Measurements from ENCODE around the gene CDK5. TPM values are rescaled to one million over a fixed set of nuclear protein-coding genes. Genes with fewer than 3 reads are reported as not detected.
"Not testable (repeated sequence)": the region's sequence is repeated elsewhere in the genome, so short reads cannot be mapped to it uniquely, and the experiment has no call there.

CDK5 gene
- total and polyA plus RNA-seq, 2 donors (not counting 1 experiment from before 2014, with no cell fraction given) = 8.2 to 8.4 TPM

DNA sequence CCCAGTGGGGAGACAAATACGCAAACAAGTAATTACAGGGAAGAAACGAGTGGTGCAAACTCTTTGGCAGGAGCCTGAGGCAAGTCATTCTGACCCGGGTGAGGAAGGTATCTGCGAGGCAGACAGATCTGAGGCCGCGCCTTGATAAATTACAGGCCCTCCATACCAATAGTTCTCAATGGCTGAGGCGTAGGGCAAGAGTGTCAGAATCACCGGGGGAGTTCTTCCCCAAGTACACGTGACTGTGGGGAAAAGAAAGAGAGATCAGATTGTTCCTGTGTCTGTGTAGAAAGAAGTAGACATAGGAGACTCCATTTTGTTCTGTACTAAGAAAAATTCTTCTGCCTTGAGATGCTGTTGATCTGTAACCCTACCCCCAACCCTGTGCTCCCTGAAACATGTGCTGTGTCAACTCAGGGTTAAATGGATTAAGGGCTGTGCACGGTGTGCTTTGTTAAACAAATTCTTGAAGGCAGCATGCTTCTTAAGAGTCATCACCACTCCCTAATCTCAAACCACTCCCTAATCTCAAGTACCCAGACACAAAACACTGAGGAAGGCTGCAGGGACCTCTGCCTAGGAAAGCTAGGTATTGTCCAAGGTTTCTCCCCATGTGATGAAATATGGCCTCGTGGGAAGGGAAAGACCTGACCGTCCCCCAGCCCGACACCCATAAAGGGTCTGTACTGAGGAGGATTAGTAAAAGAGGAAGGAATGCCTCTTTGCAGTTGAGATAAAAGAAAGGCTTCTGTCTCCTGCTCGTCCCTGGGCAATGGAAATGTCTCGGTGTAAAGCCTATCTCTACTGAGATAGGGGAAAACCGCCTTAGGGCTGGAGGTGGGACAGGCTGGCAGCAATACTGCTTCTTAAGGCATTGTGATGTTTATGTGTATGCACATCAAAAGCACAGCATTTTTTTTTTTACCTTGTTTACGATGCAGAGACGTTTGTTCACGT is 30.6 kb downstream of the CDK5 start:
- peak overlapping the region; percentile 76 for H3K9ac ChIP-seq (ENCODE audit: low read length)
- intact Hi-C loops (cut with micrococcal nuclease) = loop anchor here (5.0 to 10.0 kb wide), 2 partner anchors 662 to 1255 kb away; partner anchors contain the start of genes REPIN1 and ZNF467
- CTCF ChIA-PET = interaction anchor here (1.1 to 2.8 kb wide), 3 partner anchors 9 to 58 kb away, joined by 3 to 25 read pairs (median 7); no protein-coding TSS in a partner anchor

GRCh38 chr7:151025924-151026671 is 31.6 kb downstream of the CDK5 start:
- ChIA-PET CTCF (interaction anchor here (1.2 kb wide), 2 partner anchors 8 to 17 kb away, joined by 3 to 7 read pairs; no protein-coding TSS in a partner anchor), POLR2A (no interaction called here)
- peaks cover 16% of the 10 kb centered on the region for H3K27me3 Mint-ChIP-seq
- Histone ChIP-seq H3K4me3 (ENCODE audit: control extremely low read depth in 1 of 5, extremely low read depth in 1 of 5, insufficient read depth in 1 of 5, low read depth in 2 of 5, low read length in 4 of 5) (no peak overlapping the region), H2AFZ (ENCODE audit: insufficient read depth, low read depth, low read length, poor library complexity, severe bottlenecking) (no peak overlapping the region), H3K27ac (ENCODE audit: low read length in 2 of 2) (no peak overlapping the region), H4K20me1 (ENCODE audit: control insufficient read depth, insufficient read depth, low read length, poor library complexity, severe bottlenecking) (no peaks in the 10 kb centered on the region), H3K9me3 (ENCODE audit: control extremely low read depth in 1 of 3, control insufficient read depth in 2 of 3, insufficient read depth in 1 of 3, low read length in 2 of 3) (no peaks in the 10 kb centered on the region), H3K79me2 (ENCODE audit: control insufficient read depth, insufficient read depth, low read length) (peaks cover 11% of the 10 kb centered on the region), H3K4me2 (replicated peaks; ENCODE audit: low read depth, low read length, poor library complexity, severe bottlenecking) (no peak overlapping the region), H3K36me3 (replicated peaks in 1 of 2; ENCODE audit: control extremely low read depth in 1 of 2, control insufficient read depth in 1 of 2, extremely low read depth in 1 of 2, insufficient read depth in 2 of 2, low read length in 1 of 2) (no peaks in the 10 kb centered on the region), H3K27me3 (replicated peaks in 1 of 4; ENCODE audit: control extremely low read depth in 1 of 4, control insufficient read depth in 3 of 4, insufficient read depth in 4 of 4, low read length in 3 of 4) (peaks cover 0 to 35% (median 11%) of the 10 kb centered on the region in 4 experiments), H3K9ac (ENCODE audit: low read length) (no peak overlapping the region), H3K4me1 (ENCODE audit: control insufficient read depth in 2 of 2, insufficient read depth in 2 of 2, low read length in 2 of 2) (peaks cover 11 to 17% of the 10 kb centered on the region in 2 donors)
- H3K4me1 Mint-ChIP-seq = peaks cover 23% of the 10 kb centered on the region
- no peaks in the 10 kb centered on the region for H3K9me3 Mint-ChIP-seq (ENCODE audit: insufficient read depth)
- 68% methylated on average over 2 of the region's 4 CpGs for WGBS (ENCODE audit: insufficient coverage)
- H3K27ac Mint-ChIP-seq = no peak overlapping the region
- H3K4me3 Mint-ChIP-seq = peak overlapping the region; percentile 97
- DNase-seq = no peak
- TF ChIP-seq, protein P1, sequence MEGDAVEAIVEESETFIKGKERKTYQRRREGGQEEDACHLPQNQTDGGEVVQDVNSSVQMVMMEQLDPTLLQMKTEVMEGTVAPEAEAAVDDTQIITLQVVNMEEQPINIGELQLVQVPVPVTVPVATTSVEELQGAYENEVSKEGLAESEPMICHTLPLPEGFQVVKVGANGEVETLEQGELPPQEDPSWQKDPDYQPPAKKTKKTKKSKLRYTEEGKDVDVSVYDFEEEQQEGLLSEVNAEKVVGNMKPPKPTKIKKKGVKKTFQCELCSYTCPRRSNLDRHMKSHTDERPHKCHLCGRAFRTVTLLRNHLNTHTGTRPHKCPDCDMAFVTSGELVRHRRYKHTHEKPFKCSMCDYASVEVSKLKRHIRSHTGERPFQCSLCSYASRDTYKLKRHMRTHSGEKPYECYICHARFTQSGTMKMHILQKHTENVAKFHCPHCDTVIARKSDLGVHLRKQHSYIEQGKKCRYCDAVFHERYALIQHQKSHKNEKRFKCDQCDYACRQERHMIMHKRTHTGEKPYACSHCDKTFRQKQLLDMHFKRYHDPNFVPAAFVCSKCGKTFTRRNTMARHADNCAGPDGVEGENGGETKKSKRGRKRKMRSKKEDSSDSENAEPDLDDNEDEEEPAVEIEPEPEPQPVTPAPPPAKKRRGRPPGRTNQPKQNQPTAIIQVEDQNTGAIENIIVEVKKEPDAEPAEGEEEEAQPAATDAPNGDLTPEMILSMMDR (IDR thresholded peaks at IDR 0.05) = no peak
- TF ChIP-seq EZH2 (IDR thresholded peaks at IDR 0.05; ENCODE audit: borderline replicate concordance, insufficient read depth, low read depth, low read length, poor library complexity, severe bottlenecking) = no peak
- ATAC-seq (ENCODE audit: low read depth) = no peak
- intact Hi-C loops (cut with micrococcal nuclease) = loop anchor here (5.0 to 10.0 kb wide), 2 partner anchors 661 to 1254 kb away; partner anchors contain the start of genes REPIN1 and ZNF467

More for the DNA sequence above, 30.6 kb downstream of the CDK5 start:
- ATAC-seq (ENCODE audit: low read depth); H4K20me1 ChIP-seq (ENCODE audit: control insufficient read depth, insufficient read depth, low read length, poor library complexity, severe bottlenecking); H3K9me3 ChIP-seq (ENCODE audit: control extremely low read depth in 1 of 3, control insufficient read depth in 2 of 3, insufficient read depth in 1 of 3, low read length in 2 of 3); H3K36me3 ChIP-seq (replicated peaks in 1 of 2; ENCODE audit: control extremely low read depth in 1 of 2, control insufficient read depth in 1 of 2, extremely low read depth in 1 of 2, insufficient read depth in 2 of 2, low read length in 1 of 2); H3K9me3 Mint-ChIP-seq (ENCODE audit: insufficient read depth); DNase-seq: not testable (repeated sequence)
- H3K4me3 ChIP-seq (ENCODE audit: control extremely low read depth in 1 of 5, extremely low read depth in 1 of 5, insufficient read depth in 1 of 5, low read depth in 2 of 5, low read length in 4 of 5) = peak overlapping the region in 4 of 5 experiments; percentile 54 to 86 (median 80)
- POLR2A ChIA-PET = interaction anchor here (0.5 to 1.5 kb wide), 5 partner anchors 9 to 221 kb away, joined by 5 to 12 read pairs (median 8); partner anchors contain the start of gene FASTK
- H3K27ac ChIP-seq (ENCODE audit: low read length in 2 of 2) = peak overlapping the region; percentile 95 to 96
- H3K79me2 ChIP-seq (ENCODE audit: control insufficient read depth, insufficient read depth, low read length) = peaks cover 14% of the 10 kb centered on the region
- H3K4me2 ChIP-seq (replicated peaks; ENCODE audit: low read depth, low read length, poor library complexity, severe bottlenecking) = peak overlapping the region; percentile 82
- WGBS (ENCODE audit: insufficient coverage) = 50% methylated on average over 13 of the region's 19 CpGs
- peaks cover 11 to 17% of the 10 kb centered on the region in 2 donors for H3K4me1 ChIP-seq (ENCODE audit: control insufficient read depth in 2 of 2, insufficient read depth in 2 of 2, low read length in 2 of 2)
- Mint-ChIP-seq H3K4me3 (peak overlapping the region; percentile 97), H3K27ac (peak overlapping the region; percentile 99), H3K4me1 (peaks cover 23% of the 10 kb centered on the region), H3K27me3 (peaks cover 13% of the 10 kb centered on the region)
- H2AFZ ChIP-seq (ENCODE audit: insufficient read depth, low read depth, low read length, poor library complexity, severe bottlenecking) = peak overlapping the region; percentile 75
- H3K27me3 ChIP-seq (replicated peaks in 1 of 4; ENCODE audit: control extremely low read depth in 1 of 4, control insufficient read depth in 3 of 4, insufficient read depth in 4 of 4, low read length in 3 of 4) = peaks cover 0 to 29% (median 8%) of the 10 kb centered on the region in 4 experiments
